ENCODE data around the gene TMEM154.

The TMEM154 gene

GRCh38 chr4:152693871-152694270, 14.1 kb upstream of the TMEM154 start:
- DNase-seq (ENCODE audit: low read depth), result no peak
- TF ChIP-seq MYC (IDR thresholded peaks at IDR 0.05; ENCODE audit: low read depth, low read length) (no peak), POLR2A (IDR thresholded peaks at IDR 0.05; ENCODE audit: extremely low read depth, insufficient read length) (no peak), MAX (IDR thresholded peaks at IDR 0.05; ENCODE audit: low read depth, low read length) (no peak), CTCF (IDR thresholded peaks at IDR 0.05; ENCODE audit: low read depth, low read length) (no peak)
- no peak overlapping the region for H3K4me3 ChIP-seq (ENCODE audit: low read depth, low read length)

DNA sequence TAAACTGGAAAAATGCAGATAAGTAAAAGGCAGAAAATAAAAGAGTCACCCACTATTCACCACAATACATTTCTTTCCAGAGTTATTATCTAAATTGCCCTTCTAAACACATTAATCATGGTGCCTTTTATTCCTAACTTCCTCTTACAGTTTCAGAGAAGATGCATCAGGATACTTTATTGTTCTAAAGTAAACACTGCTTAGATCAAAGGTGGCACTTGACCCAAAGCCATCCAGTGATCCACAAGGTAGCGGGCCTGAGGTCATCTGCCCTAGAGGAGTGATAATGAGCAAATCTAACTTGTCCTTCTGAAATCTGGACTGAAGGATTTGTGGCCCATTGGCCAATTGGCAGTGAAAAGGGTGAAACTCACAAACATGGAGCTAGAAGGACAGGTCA, 12.0 kb upstream of the TMEM154 start:
- no peak overlapping the region for H3K4me3 ChIP-seq (ENCODE audit: low read depth, low read length)
- TF ChIP-seq MAX (IDR thresholded peaks at IDR 0.05; ENCODE audit: low read depth, low read length) (no peak), POLR2A (IDR thresholded peaks at IDR 0.05; ENCODE audit: extremely low read depth, insufficient read length) (no peak)
- DNase-seq (ENCODE audit: low read depth), result no peak

GRCh38 chr4:152690706-152691651, 11.2 kb upstream of the TMEM154 start:
- TF ChIP-seq POLR2A (IDR thresholded peaks at IDR 0.05; ENCODE audit: extremely low read depth, insufficient read length), result no peak
- TF ChIP-seq CTCF (IDR thresholded peaks at IDR 0.05; ENCODE audit: low read depth, low read length), result no peak
- no peak for TF ChIP-seq MYC (IDR thresholded peaks at IDR 0.05; ENCODE audit: low read depth, low read length)
- no peak for TF ChIP-seq MAX (IDR thresholded peaks at IDR 0.05; ENCODE audit: low read depth, low read length)
- H3K4me3 ChIP-seq (ENCODE audit: low read depth, low read length), result no peak overlapping the region
- no peak for DNase-seq (ENCODE audit: low read depth)

- DNase-seq (ENCODE audit: low read depth), result no peak
- no peak overlapping the region for H3K4me3 ChIP-seq (ENCODE audit: low read depth, low read length)
- TF ChIP-seq POLR2A (IDR thresholded peaks at IDR 0.05; ENCODE audit: extremely low read depth, insufficient read length) (no peak), MAX (IDR thresholded peaks at IDR 0.05; ENCODE audit: low read depth, low read length) (no peak), CTCF (IDR thresholded peaks at IDR 0.05; ENCODE audit: low read depth, low read length) (no peak), MYC (IDR thresholded peaks at IDR 0.05; ENCODE audit: low read depth, low read length) (no peak)
Observed at GRCh38 chr4:152689615-152690501, 10.1 kb upstream of the TMEM154 start.

DNA sequence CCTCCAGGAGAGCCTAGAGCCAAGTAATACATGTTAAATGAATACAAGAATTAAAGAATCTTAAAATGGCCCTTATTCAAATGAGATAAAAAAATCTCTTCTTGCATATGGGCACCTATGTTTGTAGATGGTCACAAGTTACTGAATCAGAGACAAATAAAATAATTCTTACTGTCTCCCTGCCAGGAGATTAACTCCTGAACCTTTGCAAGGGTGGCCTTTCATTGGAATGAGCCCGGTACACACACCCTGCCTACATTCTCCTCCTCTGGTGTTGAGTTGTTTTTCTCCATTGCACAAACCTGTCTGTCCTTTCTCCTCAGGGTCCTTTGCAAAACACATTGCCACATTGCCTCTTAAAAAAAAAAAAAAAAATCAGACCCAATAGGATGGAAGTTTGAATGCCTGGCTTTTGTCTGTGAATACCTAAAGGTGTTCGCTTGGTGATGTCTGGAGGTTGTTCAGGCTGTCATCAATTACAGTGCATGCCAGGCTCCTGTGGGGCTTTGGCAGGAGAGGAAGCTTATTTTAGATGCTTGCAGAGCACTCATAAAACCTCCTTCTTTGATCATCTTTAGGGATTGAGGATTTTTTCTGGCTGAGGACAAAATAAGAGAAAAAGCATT, 8.3 kb upstream of the TMEM154 start:
- no peak for DNase-seq (ENCODE audit: low read depth)
- no peak overlapping the region for H3K4me3 ChIP-seq (ENCODE audit: low read depth, low read length)
- TF ChIP-seq MAX (IDR thresholded peaks at IDR 0.05; ENCODE audit: low read depth, low read length), result no peak
- no peak for TF ChIP-seq MYC (IDR thresholded peaks at IDR 0.05; ENCODE audit: low read depth, low read length)
- TF ChIP-seq CTCF (IDR thresholded peaks at IDR 0.05; ENCODE audit: low read depth, low read length), result no peak
- no peak for TF ChIP-seq POLR2A (IDR thresholded peaks at IDR 0.05; ENCODE audit: extremely low read depth, insufficient read length)
